ENCODE results near the gene MAML2.

GRCh38 chr11:96126917-96127595, 215.9 kb downstream of the MAML2 start:
- TF ChIP-seq CTCF (IDR thresholded peaks at IDR 0.05 in 8 of 11, conservative IDR thresholded peaks at IDR 0.05 in 3 of 11) (no peak), POLR2A (IDR thresholded peaks at IDR 0.05) (no peak), POLR2AphosphoS5 (IDR thresholded peaks at IDR 0.05) (no peak)

All from spleen (tissue), 7 donors.